DND-41 (cell line): ENCODE data around the gene ANAPC15.

ENCODE experiments used
- ATAC-seq: fragments of 200-7000 bp; cut with Tn5 transposase; 3 replicates; pipeline ENCODE4 v1.9.1; 2021; ENCODE audit warnings: low read depth; ENCODE audit not compliant: insufficient read depth
- DNase-seq: peaks from one replicate; pipeline ENCODE4 v3.0.0-alpha.2; 2020
- H2AFZ ChIP-seq: 2 replicates; pipeline ENCODE4 v1.6.0; 2012; ENCODE audit warnings: low read depth, low read length
- H3K27ac ChIP-seq: 2 replicates; pipeline ENCODE4 v1.5.1; 2012; ENCODE audit warnings: low read length, inconsistent platforms
- H3K27me3 ChIP-seq: fragments of 200-600 bp; sonication (generic); 2 replicates; pipeline ENCODE4 v1.6.0; 2012; ENCODE audit warnings: low read length, mild to moderate bottlenecking, inconsistent platforms; ENCODE audit not compliant: insufficient read depth, poor library complexity
- H3K36me3 ChIP-seq: 2 replicates; pipeline ENCODE4 v1.5.1; 2012; ENCODE audit warnings: low read length, inconsistent platforms; ENCODE audit not compliant: insufficient read depth
- H3K4me1 ChIP-seq: 2 replicates; pipeline ENCODE4 v1.5.1; 2012; ENCODE audit warnings: mild to moderate bottlenecking, low read length; ENCODE audit not compliant: insufficient read depth
- H3K4me2 ChIP-seq: 2 replicates; pipeline ENCODE4 v1.6.0; 2012; ENCODE audit warnings: mild to moderate bottlenecking, moderate library complexity, low read length, inconsistent platforms; ENCODE audit not compliant: insufficient read depth
- H3K4me3 ChIP-seq, 2 experiments: fragments of 200-600 bp in 1 of 2; shearing (Covaris generic) in 1 of 2; 2 replicates each; pipeline ENCODE4 v1.5.1; 2012 to 2016; ENCODE audit warnings: inconsistent platforms in 2 of 2, low read length in 2 of 2, mild to moderate bottlenecking in 2 of 2, low read depth in 1 of 2, moderate library complexity in 1 of 2
- H3K79me2 ChIP-seq: 2 replicates; pipeline ENCODE4 v1.6.0; 2012; ENCODE audit warnings: low read length, inconsistent platforms; ENCODE audit not compliant: insufficient read depth
- H3K9ac ChIP-seq: 2 replicates; pipeline ENCODE4 v1.6.0; 2012; ENCODE audit warnings: low read depth, mild to moderate bottlenecking, inconsistent platforms, low read length, moderate library complexity
- H3K9me3 ChIP-seq: 2 replicates; pipeline ENCODE4 v1.5.1; 2012; ENCODE audit warnings: low read length, moderate library complexity, mild to moderate bottlenecking, inconsistent platforms; ENCODE audit not compliant: insufficient read depth, severe bottlenecking
- H4K20me1 ChIP-seq: 2 replicates; pipeline ENCODE4 v1.6.0; 2012; ENCODE audit warnings: low read length; ENCODE audit not compliant: insufficient read depth
- CTCF ChIP-seq: IDR thresholded peaks from 2 replicates; pipeline ENCODE4 v1.5.1; 2012; ENCODE audit warnings: borderline replicate concordance, low read length, moderate library complexity, mild to moderate bottlenecking; ENCODE audit not compliant: poor library complexity, severe bottlenecking; ENCODE audit errors: extremely low read depth
- EZH2 ChIP-seq: IDR thresholded peaks from 3 replicates; pipeline ENCODE4 v1.6.1; 2012; ENCODE audit warnings: borderline replicate concordance, low read depth, mild to moderate bottlenecking, moderate library complexity, low read length, inconsistent platforms; ENCODE audit not compliant: severe bottlenecking

Gene ANAPC15

GRCh38 chr11:72079819-72080325 lies 32.6 kb downstream of the ANAPC15 start:
- peak; percentile 42 for ATAC-seq
- H3K79me2 ChIP-seq: peaks cover 54% of the 10 kb centered on the region

DNA sequence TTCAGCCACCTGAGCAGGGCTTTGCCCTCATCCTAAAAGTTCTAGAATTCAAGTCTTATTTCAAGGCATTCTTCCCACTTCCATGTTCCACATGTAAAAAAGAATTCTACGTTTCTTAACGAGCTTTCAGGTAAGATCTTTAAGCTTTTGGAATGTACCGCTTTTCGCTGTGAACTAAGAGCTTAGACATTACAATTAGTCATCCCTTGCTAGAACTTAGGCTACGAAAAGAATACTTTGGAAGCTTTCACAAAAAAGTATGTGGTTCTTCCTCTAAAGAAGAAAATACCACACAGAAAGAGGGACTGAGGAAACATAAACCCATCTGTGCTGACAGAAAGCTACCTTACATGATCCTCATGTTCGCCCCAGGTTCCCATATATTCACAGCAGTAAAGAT lies 34.0 kb downstream of the ANAPC15 start:
- Histone ChIP-seq H3K4me1 (peaks cover 36% of the 10 kb centered on the region), H2AFZ (no peak overlapping the region)

More at GRCh38 chr11:72079819-72080325, 32.6 kb downstream of the ANAPC15 start:
- Histone ChIP-seq H3K4me3 (peak overlapping the region; percentile 86 to 96), H3K4me2 (peak overlapping the region; percentile 95), H3K27me3 (no peaks in the 10 kb centered on the region), H3K36me3 (peaks cover 17% of the 10 kb centered on the region), H3K4me1 (peaks cover 36% of the 10 kb centered on the region), H3K9ac (peak overlapping the region; percentile 81), H2AFZ (peak overlapping the region; percentile 81), H4K20me1 (peaks cover 23% of the 10 kb centered on the region), H3K27ac (peak overlapping the region; percentile 92), H3K9me3 (no peaks in the 10 kb centered on the region)
- TF ChIP-seq EZH2 (no peak), CTCF (no peak)
- no peak for DNase-seq

DNA sequence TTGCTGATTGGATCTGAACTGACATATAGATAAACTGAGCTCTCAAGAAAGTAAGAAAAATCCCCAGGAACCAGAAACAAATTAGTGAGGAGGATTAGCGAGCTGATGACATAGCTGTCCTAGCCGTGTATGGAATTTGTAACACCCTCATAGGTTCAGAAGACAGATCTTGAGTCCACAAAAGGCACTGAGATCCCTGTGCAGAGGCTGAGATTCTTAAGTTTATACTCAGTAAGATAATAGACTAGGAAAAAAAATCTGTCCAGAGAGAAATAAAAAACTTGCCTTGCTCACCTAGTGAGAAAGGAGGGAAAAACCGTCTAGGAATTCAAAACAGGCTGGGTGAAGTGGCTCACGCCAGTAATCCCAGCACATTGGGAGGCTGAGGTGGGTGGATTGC lies 36.7 kb downstream of the ANAPC15 start:
- Histone ChIP-seq H3K9me3 (no peaks in the 10 kb centered on the region), H3K27ac (no peak overlapping the region), H3K4me2 (no peak overlapping the region), H2AFZ (no peak overlapping the region), H3K27me3 (no peaks in the 10 kb centered on the region), H3K9ac (no peak overlapping the region), H3K4me3 (no peak overlapping the region), H4K20me1 (peaks cover 44% of the 10 kb centered on the region), H3K36me3 (peaks cover 25% of the 10 kb centered on the region), H3K79me2 (peaks cover 94% of the 10 kb centered on the region), H3K4me1 (peaks cover 31% of the 10 kb centered on the region)
- TF ChIP-seq EZH2 (no peak), CTCF (no peak)
- DNase-seq (no peak), ATAC-seq (no peak)

More for the DNA sequence above, 34.0 kb downstream of the ANAPC15 start:
- H3K36me3 ChIP-seq: peaks cover 20% of the 10 kb centered on the region
- ATAC-seq: no peak
- peak overlapping the region; percentile 81; the same call in 1 of the 2 replicates for H3K9ac ChIP-seq
- peak overlapping the region; percentile 95 for H3K4me2 ChIP-seq
- peaks cover 27% of the 10 kb centered on the region for H4K20me1 ChIP-seq
- peak overlapping the region; percentile 38; the same call in 1 of the 2 replicates for H3K27ac ChIP-seq
- no peaks in the 10 kb centered on the region for H3K27me3 ChIP-seq
- H3K4me3 ChIP-seq: peak overlapping the region in 1 of 2 experiments; percentile 96; a peak in 2 of 4 replicates
- TF ChIP-seq CTCF (no peak), EZH2 (no peak)
- H3K9me3 ChIP-seq: no peaks in the 10 kb centered on the region
- H3K79me2 ChIP-seq: peaks cover 66% of the 10 kb centered on the region
- DNase-seq: no peak
